ENCODE results near the gene TGDS. TPM values are rescaled to one million over a fixed set of nuclear protein-coding genes. Genes with fewer than 3 reads are reported as not detected.
"Not testable (repeated sequence)": the region's sequence is repeated elsewhere in the genome, so short reads cannot be mapped to it uniquely, and the experiment has no call there.

Gene TGDS
- total RNA-seq, 1 donor from 2014 or later: 18.0 TPM

DNA sequence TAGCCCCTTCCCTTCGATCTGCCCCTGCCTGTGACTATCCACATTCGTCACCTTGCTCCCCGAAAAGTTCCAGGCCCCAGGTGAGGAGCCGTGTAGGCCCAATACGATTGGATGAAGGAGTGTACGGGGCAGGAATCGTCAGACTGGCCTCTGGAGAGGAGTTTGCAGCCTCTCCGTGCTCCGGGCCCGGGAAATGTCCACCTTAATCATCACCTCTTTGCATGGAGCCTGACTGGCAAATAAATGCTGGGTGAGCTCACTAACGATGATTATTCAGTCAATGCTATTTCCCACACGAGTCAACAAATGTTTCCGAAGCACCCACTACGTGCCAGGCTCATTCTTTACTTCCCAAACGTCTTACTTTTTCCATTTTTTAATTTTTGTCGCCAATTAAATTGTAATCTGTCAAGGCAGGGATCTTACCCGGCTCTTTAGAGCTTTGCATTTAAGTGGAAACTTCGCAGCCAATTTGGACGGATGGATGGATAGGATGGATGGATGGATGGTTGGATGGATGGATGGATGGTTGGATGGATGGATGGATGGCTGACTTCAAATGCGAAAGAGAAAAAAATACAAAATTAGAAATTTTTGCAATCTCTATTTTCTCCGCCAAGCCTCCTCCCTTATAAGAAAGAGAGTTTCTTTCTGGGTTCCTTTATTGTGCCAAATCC, 45.8 kb downstream of the TGDS start:
- peak; percentile 44 for DNase-seq (ENCODE audit: low read depth)

DNA sequence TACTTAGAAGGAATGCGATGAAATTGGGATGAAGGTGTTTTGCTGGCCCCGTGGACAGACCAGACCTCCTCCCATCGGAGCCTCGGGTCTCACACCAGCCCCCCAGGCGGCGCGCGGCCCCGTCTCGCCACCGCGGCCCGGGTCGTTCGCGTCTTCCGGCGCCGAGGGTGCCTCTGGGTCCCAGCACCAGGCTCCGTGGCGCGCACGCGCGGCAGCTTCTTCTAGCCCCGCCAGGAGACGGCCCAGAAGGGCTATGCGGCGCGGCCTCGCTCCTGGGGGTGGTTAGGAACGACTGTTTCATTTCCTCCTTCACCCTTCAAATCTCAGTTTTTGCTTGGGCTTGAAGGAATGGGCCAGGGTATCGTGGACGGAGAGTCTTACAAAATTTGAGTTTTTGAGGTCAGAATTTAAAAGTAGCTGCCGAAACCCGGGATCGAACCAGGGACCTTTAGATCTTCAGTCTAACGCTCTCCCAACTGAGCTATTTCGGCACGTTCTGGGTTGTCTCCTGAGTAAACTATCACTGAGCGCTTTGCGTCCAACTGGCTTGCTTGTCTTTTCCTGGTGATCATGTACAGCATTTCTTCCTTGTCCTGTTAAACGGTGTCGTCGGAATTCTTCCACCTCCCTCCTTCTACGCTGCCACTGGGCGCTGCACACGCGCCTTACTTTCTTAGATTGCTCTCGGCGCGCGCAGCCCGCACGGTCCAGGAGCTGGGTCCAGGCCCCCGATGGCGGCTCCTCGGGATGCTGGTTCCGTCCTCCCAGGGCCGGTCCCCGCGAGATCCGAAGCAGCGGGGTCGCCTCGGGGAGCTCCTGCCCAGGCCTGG, 46.5 kb downstream of the TGDS start:
- peak; percentile 89 for DNase-seq (ENCODE audit: low read depth)

DNA sequence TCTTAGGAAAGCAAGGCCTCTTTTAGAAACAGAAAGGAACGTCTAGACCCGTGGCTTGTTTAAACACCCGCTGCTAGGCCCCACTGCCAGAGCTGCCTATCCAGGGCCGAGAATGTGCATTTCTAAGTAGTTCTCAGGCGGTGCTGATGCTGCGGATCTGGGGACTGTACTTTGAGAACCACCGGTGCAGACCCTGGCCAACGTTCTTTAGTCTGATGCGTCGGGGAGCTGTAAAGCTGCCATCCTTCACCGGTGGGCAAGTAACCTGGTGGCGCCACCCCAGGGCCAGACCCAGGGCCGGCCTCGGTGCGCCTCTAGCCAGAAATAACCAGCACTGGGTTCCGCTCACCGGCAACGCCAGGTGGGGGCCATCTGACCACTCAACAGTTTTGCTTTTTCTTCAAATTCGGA, 47.1 kb downstream of the TGDS start:
- peak; percentile 34 for DNase-seq (ENCODE audit: low read depth)

DNA sequence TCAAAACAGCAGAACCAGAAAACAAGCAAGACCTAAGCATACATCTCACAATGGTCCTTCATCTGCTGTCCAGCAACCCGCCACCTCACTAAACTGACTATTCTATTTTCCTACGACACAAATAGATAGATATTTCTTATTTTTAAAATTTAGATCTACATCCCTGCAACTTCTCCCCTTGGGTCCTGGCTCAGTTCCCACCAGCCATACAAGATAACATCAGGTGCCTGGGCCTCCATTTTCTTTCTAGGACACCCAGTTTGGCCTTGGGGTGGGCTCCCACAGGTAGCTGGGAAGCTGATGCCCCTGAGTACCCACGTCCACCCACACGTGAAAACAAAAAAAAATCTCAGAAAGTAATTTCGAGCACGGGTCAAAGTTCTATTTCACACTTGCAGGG, 47.6 kb downstream of the TGDS start:
- no peak for DNase-seq (ENCODE audit: low read depth)

DNA sequence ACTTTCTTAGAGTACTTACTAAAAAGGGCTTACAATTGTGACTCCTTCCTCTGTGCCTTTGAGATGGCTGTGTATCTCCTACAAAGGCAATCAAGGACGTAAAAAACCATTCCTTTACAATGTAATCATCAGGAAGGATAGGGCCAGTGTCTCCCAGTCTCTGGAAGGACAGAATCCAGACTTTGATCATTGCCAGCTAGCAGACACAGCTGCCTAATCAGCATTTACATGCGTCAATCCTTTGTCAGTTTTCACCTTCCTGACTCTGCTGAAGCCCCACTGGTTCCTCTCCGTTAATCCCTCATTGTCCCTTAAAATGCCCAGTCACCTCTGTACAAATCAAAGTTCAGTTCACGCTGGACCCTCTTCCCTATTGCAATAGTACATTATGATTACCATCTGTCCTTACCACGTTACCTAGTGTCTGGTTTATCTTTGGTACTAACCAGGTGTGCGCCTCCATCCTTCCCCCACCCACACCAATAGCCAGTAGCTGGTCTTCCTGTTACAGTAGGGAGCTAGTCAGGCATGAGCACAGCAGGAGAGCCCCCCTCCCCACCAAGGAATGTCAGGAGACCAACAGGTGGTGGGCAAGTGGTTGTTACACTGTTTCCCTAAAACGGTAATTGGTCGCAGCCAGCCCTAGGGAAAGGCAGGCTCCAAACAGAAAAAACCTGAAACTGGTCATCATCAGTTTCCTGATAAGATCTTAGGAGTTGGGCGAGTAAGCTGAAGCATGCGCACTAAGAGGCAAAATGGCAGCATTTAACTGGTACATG, 49.7 kb downstream of the TGDS start:
- no peak for DNase-seq (ENCODE audit: low read depth)

DNA sequence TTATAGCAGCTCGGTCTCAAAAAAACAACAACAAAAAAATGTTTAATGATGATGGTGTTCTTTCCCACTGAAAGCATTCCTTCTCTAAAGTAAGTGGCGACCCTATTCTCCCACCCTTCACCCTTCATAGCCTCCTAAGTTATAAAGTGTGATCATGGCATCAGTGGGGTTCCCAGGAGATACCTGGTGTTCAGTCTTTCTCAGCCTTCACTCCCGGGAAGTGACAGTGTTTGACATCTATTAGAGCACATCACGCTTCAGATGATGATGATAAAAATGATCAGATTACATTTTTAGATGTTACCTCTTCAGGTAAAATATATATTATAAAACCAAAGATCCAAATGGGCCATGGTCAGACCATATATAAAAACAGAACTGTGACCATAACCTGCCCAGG, 51.0 kb downstream of the TGDS start:
- no peak for DNase-seq (ENCODE audit: low read depth)

DNA sequence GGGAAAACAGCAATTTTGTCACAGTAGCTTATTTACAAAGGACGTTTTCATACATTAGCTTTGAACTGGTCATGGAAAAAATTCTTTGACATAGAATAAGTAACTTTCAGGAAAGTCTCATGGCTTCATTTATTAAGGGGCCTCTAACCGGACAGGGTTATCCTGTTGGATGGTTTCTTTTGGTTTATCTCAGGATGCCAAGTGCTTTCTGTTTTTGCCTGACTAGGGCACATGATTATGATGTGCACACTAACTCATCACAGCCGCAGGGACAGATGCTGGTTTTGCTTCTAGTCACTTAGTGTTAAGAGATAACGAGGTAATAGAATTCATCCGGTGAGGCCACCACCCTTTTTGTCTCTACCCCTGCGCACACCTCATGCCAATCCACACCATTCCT, 53.0 kb downstream of the TGDS start:
- no peak for DNase-seq (ENCODE audit: low read depth)

DNA sequence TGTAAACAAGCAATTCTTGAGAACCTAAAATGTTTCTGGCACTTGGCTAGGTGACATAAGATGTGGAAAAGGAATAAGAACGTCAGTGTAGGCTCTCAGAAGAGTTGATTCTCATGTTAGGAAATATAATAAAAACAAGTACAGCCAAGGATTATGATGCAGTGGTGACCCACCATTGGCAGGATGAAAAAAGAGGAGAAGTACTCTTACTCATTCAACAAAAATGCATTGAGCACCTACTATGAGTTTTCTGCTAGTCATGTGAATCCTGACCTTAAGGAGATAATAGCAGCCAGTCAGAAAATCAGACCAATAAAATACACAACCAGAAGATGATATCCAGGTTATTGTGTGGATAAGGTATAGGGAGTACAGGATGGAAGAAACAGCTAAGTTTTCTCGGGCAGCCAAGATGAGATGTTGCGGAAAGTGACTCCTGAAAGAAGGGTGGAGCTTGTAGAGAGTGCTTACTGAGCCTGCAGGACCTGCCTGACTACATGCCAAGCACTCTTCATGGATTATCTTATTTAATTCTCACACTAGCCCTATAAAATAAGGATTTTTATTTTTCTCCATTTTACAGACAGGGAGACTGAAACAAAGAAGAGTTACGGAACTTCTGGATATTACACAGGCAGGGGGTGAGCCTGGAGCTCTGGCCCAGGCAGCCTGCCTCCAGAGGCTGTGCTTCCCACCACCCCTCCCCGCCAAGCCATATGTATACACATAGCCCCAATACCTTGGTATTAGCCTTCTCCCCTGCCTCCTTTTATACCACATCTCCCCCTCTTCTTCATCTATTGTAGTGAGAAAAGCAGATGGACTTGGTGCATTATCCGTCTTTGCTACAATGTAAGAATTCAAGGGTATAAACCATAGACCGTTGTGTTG, 58.0 kb downstream of the TGDS start:
- no peak for DNase-seq (ENCODE audit: low read depth)

DNA sequence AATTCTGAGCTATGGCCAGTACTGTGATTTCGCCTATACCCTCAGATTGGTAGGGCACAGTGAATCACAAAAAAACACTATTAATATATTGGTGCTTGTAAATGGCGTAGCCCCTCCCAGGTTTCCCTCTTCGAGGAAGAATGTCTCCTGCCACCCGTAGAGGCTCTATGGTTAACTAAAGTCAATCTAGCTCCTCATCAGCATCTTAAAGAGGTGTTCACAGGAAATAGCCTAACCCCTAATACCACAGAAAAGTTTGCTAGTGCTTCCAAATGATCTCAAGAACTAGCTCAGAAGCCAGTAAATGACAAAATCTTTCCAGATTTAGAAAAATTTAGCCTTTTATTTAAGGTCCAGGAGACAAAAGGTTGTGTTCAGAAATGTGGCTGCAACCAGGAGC, 60.2 kb downstream of the TGDS start:
- DNase-seq (ENCODE audit: low read depth): no peak

DNA sequence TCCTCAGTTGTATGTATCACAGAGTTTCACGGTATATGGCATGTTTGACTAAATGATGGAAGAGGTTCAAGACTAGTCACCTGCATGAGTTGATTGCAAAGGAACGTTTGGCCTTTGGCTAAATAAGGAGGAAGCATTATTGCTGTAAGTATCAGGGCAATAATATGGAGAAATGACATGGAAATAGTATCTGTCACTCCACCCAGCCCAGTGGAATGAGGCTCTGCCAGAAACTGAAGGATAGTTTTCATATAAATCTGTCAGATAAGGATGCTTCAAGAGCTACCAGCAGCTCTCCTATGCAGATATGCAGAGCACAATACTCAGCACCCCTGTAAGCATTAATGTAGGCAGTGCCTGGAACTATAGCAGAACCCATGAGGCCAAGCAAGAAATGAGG, 60.7 kb downstream of the TGDS start:
- no peak for DNase-seq (ENCODE audit: low read depth)

DNA sequence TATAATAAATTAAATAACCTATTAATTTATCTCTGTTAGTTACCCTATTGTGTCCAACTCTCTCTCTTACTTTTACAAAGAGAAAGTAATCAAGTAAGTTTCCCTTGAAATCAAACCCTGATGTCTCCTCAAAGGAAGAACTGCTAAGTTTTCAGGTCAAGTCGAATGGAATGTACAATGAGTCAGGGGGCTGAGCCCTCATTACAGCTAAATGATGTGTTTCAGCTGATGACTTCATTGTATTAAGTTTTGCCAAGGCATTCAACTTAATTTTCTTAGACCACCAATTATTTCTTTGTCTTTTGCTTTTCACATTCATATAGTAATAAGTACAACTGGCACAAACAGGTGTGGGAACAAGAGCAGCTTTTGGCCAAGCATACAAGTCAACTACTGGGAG, 61.8 kb downstream of the TGDS start:
- DNase-seq (ENCODE audit: low read depth): peak; percentile 31

DNA sequence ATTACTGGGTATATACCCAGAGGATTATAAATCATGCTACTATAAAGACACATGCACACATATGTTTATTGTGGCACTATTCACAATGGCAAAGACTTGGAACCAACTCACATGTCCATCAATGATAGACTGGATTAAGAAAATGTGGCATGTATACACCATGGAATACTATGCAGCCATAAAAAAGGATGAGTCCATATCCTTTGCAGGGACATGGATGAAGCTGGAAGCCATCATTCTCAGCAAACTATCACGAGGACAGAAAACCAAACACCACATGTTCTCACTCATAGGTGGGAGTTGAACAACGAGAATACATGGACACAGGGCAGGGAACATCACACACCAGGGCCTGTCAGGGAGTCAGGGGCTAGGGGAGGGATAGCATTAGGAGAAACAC, 63.7 kb downstream of the TGDS start:
- not testable (repeated sequence) for DNase-seq (ENCODE audit: low read depth)

DNA sequence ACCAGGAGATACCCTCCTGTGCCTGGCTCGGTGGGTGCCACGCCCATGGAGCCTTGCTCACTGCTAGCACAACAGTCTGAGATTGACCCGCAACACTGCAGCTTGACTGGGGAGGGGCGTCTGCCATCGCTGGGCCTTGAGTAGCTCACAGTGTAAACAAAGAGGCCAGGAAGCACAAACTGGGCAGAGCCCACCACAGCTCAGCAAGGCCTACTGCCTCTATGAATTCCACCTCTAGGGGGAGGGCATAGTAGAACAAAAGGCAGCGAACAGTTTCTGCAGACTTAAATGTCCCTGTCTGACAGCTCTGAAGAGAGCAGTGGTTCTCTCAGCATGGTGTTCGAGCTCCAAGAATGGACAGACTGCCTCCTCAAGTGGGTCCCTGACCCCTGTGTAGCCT, 69.0 kb downstream of the TGDS start:
- DNase-seq (ENCODE audit: low read depth): not testable (repeated sequence)

DNA sequence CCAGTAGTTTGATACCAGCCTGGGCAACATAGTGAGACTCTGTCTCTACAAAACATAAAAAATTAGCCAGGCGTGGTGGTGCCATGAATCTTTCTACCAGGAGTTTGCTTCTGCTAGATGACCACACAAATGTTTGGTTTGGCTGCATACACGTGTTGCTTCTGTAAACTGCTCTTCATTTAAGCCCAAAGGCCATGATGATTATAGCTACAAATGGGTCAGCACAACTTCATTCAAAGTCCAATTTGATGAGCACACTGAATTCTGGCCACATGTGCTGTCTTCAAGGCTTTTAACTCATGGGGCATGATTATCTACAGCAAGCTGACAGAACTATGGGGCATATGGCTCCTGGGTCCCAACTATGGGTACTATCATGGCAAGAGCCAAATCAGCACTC, 70.2 kb downstream of the TGDS start:
- no peak for DNase-seq (ENCODE audit: low read depth)

DNA sequence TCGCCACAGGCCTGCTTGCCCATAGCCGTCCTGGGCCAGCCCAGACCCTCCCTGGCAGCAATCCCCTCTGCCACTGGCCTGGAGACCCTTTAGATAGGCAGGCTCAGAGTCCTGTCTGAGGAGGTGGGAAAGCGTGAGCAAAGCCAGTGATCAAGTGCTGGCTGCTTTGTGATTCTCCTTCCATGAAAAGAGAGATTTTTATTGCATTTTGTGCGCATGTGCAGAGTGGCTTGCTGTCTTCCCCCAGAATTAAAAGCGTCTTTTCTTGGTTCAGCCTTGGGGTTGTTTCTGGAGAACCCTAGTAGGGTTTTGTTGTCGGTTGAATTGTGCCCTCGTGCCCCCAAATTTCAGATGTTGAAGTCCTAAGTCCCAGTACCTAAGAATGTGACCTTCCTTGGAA, 71.5 kb downstream of the TGDS start:
- DNase-seq (ENCODE audit: low read depth): no peak

Other genes with a start within 250 kb of the TGDS start
- 0.05 TPM in 1 of 2 replicates, not detected in the other for gene DCT, start 116.5 kb downstream of the TGDS start, total RNA-seq
- 16.1 and 24.0 TPM in 2 replicates for gene GPR180, start 5.7 kb upstream of the TGDS start, total RNA-seq
- gene SOX21, start 116.4 kb upstream of the TGDS start, total RNA-seq: not detected in 2 replicates